ENCODE data around the gene ACACB. TPM values are rescaled to one million over a fixed set of nuclear protein-coding genes. Genes with fewer than 3 reads are reported as not detected.
A peak's percentile ranks its signal among the peaks of the same experiment; 100 is the strongest.

ACACB gene
- total RNA-seq, 1 donor from 2014 or later, result 177 TPM

DNA sequence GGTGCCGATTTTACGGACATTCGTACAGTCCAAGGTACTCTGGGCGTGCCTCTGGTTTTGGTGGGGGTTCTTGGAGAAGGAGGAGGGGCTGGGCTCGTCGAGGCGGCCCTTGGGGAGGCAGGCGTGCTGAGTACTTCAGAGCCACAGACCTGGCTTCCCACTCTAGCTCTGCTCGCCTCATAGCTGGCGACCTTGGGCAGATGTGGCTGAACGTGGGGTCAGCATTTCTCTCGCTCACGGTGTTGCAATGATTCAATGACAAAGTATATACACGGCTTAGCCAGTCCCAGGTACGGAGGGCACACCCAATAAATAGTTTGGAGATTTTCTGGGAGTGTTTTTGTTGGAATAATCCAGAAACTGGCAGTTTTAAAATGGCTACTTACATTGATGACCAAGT lies 117.6 kb downstream of the ACACB start:
- DNase-seq, result no peak
- intact Hi-C loops (cut with micrococcal nuclease), result no loop called here
- no peak for ATAC-seq

GRCh38 chr12:109236257-109236656 lies 119.9 kb downstream of the ACACB start:
- no peak for ATAC-seq
- intact Hi-C loops (cut with micrococcal nuclease), result no loop called here
- DNase-seq, result no peak

GRCh38 chr12:109239179-109239578 lies 122.8 kb downstream of the ACACB start:
- DNase-seq (no peak), ATAC-seq (no peak)
- intact Hi-C loops (cut with micrococcal nuclease), result no loop called here

GRCh38 chr12:109239691-109240090 lies 123.3 kb downstream of the ACACB start:
- DNase-seq (no peak), ATAC-seq (peak; percentile 29)
- intact Hi-C loops (cut with micrococcal nuclease), result no loop called here

DNA sequence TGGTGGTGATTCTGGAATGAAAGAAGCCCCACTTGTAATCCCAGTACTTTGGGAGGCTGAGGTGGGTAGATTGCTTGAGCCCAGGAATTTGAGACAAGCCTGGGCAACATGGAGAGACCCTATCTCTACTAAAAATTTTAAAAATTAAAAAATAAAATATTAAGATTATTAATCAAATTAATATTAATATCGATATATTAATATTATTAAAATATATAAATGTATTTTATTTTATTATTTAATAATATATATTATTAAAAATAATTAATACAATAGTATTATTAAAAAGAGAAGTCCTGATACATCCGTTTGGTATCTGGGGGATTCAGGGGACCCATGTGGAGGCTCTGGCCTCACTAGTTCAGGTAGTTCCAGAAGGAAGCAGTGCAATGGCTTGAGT lies 124.0 kb downstream of the ACACB start:
- no peak for ATAC-seq
- intact Hi-C loops (cut with micrococcal nuclease), result no loop called here
- DNase-seq, result no peak

DNA sequence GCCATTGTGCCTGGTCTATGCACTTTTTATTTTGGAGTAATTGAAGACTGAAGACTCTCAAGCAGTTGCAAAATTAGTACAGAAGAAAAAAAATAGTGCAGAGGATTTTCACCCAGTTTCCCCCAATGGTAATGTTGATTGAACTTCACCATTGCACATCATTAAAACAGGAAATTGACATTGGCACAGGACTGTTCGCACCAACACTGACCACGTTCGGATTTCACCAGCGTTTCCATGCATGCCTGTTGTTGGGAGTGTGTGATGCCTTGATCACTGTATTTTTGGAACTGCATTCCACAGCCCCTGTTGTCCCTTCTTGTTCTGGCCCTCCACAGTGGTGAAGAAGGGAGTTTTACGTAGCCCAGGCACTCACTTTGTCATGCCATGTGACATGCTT lies 125.5 kb downstream of the ACACB start:
- ATAC-seq (no peak), DNase-seq (no peak)
- intact Hi-C loops (cut with micrococcal nuclease), result no loop called here

DNA sequence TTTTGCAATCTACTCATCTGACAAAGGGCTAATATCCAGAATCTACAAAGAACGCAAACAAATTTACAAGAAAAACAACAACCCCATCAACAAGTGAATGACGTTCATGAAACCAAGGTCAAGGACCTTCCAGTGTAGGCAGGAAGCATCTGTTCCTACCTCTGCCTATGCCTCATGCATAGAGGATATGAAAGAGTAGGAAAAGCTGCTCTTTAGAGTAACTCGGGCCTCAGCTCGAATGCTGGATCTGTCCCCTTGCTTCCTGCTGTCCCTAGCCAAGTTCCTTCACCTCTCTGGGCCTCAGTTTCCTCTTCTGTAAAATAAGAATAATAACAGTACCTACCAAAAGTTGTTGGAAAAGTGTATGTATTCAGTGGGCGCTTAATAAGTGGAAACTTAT lies 127.7 kb downstream of the ACACB start:
- intact Hi-C loops (cut with micrococcal nuclease), result no loop called here
- ATAC-seq (no peak), DNase-seq (no peak)

DNA sequence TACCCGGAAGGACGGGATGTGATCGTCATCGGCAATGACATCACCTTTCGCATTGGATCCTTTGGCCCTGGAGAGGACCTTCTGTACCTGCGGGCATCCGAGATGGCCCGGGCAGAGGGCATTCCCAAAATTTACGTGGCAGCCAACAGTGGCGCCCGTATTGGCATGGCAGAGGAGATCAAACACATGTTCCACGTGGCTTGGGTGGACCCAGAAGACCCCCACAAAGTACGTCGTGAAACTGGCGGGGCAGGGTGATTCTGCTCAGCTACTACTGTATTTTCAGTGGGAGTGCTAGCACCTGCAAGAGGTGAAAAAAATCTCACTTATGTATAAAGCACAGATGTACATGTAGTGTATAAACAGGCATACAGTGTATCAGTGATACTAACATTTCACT lies 129.8 kb downstream of the ACACB start:
- ATAC-seq (no peak), DNase-seq (no peak)
- intact Hi-C loops (cut with micrococcal nuclease), result no loop called here

DNA sequence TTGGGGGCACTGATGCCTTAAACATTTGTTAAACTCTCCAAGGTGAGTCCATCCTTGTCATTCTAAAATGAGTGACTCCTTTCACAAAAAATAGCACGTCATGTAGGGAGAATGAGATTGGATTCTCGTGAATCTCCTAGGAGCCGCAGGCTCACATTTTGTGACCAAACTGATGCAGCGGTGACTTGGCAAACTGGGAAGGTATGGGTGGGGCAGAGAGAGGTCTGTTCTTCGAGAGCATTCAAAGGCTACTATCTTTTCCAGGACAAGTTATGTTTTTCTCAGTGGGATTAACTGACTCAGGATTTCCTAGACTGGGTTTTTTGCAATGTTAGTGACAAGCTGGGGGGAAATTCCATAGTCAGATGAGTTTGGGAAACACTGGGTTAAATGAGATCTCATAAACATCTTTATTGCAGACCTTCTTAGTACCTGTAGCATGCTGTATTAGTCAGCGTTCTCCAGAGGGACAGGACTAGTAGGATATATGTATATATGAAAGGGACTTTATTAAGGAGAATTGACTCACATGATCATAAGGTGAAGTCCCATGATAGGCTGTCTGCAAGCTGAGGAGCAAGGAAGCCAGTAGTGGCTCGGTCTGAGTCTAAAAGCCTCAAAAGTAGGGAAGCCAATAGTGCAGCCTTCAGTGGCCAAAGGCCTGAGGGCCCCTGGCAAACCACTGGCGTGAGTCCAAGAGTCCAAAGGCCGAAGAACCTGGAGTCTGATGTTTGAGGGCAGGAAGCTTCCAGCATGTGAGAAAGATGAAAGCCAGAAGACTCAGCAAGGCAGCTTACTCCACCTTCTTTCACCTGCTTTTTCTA lies 131.7 kb downstream of the ACACB start:
- ATAC-seq, result no peak
- DNase-seq, result no peak
- intact Hi-C loops (cut with micrococcal nuclease), result no loop called here

DNA sequence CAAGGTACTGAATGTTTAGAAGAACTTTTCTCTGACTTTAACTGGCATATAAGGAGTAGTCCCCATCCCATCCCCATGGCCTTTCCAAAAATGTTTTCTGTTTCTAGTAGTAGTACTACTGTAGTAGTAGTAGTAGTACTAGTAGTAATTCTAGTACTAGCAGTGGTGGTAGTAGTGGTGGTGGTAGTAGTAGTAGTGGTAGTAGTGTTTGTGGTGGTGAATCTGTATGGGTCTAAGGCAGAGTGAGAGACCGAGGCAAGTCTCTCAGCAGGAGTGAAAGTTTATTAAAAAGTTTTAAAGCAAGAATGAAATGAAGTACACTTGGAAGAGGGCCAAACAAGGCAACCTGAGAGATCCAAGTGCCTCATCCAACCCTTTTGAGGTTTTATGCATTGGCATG lies 134.1 kb downstream of the ACACB start:
- ATAC-seq, result no peak
- no peak for DNase-seq
- intact Hi-C loops (cut with micrococcal nuclease), result no loop called here

GRCh38 chr12:109252799-109253198 lies 136.4 kb downstream of the ACACB start:
- ATAC-seq, result no peak
- intact Hi-C loops (cut with micrococcal nuclease), result no loop called here
- DNase-seq, result no peak

DNA sequence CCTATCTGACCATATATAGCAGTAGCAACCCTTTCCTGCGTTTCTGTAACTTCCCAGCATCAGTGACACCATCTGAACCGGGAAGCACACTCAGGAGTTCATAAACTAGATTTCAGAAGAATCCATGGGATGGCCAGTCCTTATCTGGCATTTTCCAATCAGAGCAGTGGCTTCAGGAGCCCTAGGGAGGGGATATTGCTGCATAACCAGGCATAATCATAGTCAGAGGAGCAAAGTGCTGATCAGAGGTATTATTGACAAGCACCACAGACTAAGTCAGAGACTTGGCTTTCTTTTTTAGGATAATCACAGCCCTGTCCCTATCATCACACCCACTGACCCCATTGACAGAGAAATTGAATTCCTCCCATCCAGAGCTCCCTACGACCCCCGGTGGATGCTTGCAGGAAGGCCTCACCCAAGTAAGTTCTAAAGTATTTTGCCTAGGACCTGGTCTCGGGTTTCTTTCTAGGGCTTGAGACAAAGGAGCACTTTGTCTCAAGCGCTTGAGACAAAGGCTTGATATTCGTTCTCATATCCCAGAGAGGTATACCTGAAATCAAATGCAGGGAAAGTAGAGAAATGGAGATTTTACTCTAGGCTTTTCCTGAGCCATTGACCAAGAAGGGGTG lies 137.6 kb downstream of the ACACB start:
- no peak for ATAC-seq
- intact Hi-C loops (cut with micrococcal nuclease), result no loop called here
- DNase-seq, result no peak

DNA sequence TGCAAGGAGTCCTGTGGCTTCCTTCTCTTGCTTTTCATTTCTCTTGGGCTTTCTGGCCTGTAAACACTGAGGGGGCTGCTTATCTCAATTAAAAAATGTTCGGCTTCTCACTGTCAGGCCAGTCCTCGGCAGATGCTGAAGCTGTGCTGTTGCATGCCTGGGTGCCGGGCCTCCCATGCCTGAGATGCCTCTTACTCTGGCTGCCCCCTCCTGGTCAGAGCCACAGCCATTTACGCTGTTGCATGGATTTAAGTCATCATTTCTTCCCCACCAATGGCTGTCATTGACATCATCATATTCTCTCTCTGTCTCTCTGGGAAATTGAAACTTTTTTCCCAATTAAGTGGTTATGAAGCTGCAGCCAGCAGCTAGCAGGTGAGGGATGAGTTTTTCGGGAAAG lies 139.0 kb downstream of the ACACB start:
- ATAC-seq, result no peak
- DNase-seq, result no peak
- intact Hi-C loops (cut with micrococcal nuclease), result no loop called here

DNA sequence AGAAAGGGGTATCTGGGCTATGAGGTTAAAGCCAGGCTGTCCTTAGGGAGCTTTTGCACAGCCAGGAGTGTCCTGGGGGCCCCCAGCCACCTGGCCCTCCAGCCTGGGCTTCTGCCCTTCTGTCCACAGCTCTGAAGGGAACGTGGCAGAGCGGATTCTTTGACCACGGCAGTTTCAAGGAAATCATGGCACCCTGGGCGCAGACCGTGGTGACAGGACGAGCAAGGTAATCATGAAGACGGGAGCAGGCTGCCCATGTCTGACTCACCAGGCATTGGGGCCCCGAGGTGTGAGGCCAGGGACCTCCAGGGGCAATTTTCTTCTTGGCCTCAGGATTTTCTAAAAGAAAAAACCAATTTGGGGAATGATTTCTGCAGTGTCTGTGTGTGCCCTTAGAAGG lies 139.6 kb downstream of the ACACB start:
- intact Hi-C loops (cut with micrococcal nuclease), result no loop called here
- ATAC-seq, result no peak
- no peak for DNase-seq

GRCh38 chr12:109258201-109258600 lies 141.8 kb downstream of the ACACB start:
- DNase-seq, result no peak
- intact Hi-C loops (cut with micrococcal nuclease), result no loop called here
- ATAC-seq, result no peak

DNA sequence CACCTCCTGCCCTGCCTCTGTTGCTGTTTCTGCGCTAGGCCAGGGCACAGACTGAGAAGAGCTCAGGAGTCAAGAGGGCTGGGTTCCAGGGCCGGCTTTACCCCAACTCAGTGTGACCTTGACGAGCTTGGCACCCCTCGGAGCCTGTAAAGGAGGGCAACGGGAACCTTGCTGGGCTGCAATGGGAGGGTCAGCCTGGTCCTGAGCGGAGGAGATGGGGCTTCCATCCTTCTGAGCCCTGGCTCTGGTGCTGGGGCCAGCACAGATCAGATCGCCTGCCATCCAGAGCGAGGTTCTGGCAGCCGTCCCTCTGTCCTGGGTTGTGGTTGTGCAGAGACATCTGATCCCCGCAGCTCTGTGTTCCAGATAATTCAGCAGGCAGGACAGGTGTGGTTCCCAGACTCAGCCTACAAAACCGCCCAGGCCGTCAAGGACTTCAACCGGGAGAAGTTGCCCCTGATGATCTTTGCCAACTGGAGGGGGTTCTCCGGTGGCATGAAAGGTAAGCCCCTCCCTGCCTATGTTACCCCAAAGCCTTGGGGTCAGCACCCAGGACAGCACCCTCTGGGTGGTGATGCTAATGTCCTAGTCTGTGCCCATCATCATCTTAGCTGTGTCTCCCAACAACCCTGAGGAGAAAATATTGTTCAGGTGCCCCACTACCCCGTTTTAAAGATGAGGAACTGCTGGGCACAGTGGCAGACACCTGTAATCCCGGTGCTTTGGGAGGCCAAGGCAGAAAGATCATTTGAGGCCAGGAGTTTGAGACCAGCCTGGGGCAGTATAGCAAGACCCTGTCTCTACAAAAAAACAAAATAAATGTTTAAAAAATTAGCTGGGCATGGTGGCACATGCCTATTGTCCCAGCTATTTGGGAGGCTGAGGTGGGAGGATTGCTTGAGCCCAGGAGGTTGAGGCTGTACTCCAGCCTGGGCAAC lies 142.5 kb downstream of the ACACB start:
- DNase-seq, result no peak
- intact Hi-C loops (cut with micrococcal nuclease), result no loop called here
- ATAC-seq, result peak; percentile 16

- no peak for DNase-seq
- intact Hi-C loops (cut with micrococcal nuclease), result no loop called here
Measured at GRCh38 chr12:109259545-109259895, 143.1 kb downstream of the ACACB start.

DNA sequence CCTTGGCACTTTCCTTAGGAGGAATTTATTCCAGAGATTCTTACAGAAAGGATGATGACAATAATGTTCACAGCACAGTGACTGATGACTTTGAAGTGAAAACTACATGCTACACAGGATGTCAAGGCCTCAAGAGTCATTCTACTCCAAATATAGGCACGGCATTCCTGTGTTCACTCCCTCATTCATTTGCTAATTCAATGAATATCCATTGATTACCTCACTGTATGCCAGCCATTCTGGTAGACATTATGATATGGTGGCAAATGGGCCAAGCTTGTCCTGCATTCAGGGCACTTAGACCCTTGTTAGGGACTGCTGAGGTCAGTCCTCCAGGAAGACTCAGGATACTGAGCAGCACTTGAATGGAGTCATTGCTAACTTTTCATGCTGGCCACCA lies 144.7 kb downstream of the ACACB start:
- DNase-seq, result no peak
- no peak for ATAC-seq
- intact Hi-C loops (cut with micrococcal nuclease), result loop anchor here (5.0 kb wide), 1 partner anchor 126 kb away; no protein-coding TSS in a partner anchor

More at GRCh38 chr12:109259545-109259895, 143.1 kb downstream of the ACACB start:
- ATAC-seq, result no peak

- no peak for DNase-seq
- intact Hi-C loops (cut with micrococcal nuclease), result loop anchor here (5.0 kb wide), 1 partner anchor 125 kb away; no protein-coding TSS in a partner anchor
- ATAC-seq, result no peak
Measured at GRCh38 chr12:109261939-109262338, 145.6 kb downstream of the ACACB start.

DNA sequence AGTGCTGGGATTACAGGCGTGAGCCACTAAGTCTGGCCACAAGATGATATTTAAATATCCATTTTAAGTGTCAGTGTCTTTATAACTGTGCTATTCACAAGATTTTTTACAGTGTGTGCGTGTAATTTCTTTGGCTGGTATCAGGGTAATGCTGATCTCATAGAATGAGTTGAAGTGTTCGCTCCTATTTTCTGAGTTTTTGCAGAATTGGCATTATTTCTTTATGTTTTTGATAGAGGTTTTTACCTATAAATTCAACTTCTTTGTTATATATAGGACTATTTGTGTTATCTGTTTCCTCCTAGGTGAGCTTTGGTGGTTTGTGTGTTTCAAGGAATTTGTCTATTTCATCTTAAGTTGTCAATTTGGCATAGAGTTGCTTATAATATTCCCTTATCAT lies 147.1 kb downstream of the ACACB start:
- no peak for DNase-seq
- intact Hi-C loops (cut with micrococcal nuclease), result loop anchor here (5.0 kb wide), 1 partner anchor 124 kb away; no protein-coding TSS in a partner anchor
- no peak for ATAC-seq

Measured in left ventricle myocardium superior (tissue), 1 donor.